Esophagus muscularis mucosa (tissue), 3 donors: ENCODE results near the gene AFF3.

Source experiments
- CTCF ChIP-seq, 3 experiments: fragments of 200-600 bp in 2 of 3; fragments of 450-650 bp in 1 of 3; sonication (generic) in 2 of 3; IDR thresholded peaks; one replicate each; pipeline ENCODE4 v1.5.1; 2017 to 2019; ENCODE audit warnings: antibody characterized with exemption in 3 of 3, mild to moderate bottlenecking in 2 of 3, moderate library complexity in 1 of 3
- POLR2A ChIP-seq: fragments of 450-650 bp; IDR thresholded peaks from one replicate; pipeline ENCODE4 v1.6.1; 2017; ENCODE audit warnings: antibody characterized with exemption, moderate library complexity, mild to moderate bottlenecking, low read depth

- TF ChIP-seq POLR2A (no peak), CTCF (IDR thresholded peaks at IDR 0.05) (no peak)
Measured at GRCh38 chr2:99819766-99820165, 322.6 kb downstream of the AFF3 start.
